COLO668 (cell line): ENCODE data around the gene FXR1.
"Not testable (repeated sequence)": the region's sequence is repeated elsewhere in the genome, so short reads cannot be mapped to it uniquely, and the experiment has no call there.

Experiments
- DNase-seq: peaks from one replicate; lab custom pipeline; 2025; ENCODE audit not compliant: unreplicated experiment; lab: John Stamatoyannopoulos, UW

The FXR1 gene

GRCh38 chr3:180932819-180933218 lies 20.3 kb downstream of the FXR1 start:
- DNase-seq = no peak

DNA sequence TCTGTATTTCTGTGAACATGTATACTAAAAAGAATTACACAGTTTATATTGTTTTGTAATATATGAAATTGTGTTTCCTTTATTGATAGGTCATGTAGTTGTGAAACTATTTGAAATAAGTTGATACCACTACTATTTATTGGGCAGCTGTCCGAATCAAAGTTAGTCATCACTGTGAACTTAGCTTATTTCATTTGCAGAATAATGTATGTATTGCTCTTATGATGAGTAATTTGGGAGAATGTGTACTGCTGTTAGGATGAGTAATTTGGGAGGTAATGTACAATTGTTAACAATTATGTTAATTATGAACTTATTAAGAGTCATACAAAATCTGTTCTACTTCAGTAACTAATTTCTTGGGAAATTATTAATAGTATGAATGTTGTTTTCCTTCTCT lies 22.2 kb downstream of the FXR1 start:
- DNase-seq = no peak

GRCh38 chr3:180940826-180941225 lies 28.4 kb downstream of the FXR1 start:
- no peak for DNase-seq

DNA sequence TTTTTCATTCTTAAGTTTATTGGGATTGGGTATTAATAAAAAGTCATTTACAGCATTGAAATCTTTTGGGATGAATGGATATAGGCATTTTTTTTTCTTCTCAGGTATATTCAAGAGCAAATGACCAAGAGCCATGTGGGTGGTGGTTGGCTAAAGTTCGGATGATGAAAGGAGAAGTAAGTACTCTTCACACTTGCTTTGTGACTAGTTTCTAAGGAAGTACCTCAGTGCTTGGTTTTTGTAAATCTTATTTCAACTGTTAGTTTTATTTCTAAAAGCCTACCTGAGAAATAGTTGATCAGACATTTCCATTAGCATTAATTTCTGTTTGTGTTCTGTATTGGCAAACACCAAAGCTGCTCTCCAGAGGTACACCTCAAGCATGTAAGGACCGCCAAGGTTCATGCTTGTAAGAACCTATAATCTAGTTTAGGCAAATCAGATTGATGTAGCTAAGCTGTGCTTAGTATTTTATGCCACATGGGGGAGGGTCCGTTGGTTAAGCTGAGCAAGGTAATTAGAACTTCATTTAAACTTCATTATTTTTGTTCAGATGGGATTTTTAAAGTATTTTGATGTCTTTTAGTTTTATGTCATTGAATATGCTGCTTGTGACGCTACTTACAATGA lies 35.4 kb downstream of the FXR1 start:
- DNase-seq = no peak

GRCh38 chr3:180959691-180960090 lies 47.2 kb downstream of the FXR1 start:
- DNase-seq = no peak

DNA sequence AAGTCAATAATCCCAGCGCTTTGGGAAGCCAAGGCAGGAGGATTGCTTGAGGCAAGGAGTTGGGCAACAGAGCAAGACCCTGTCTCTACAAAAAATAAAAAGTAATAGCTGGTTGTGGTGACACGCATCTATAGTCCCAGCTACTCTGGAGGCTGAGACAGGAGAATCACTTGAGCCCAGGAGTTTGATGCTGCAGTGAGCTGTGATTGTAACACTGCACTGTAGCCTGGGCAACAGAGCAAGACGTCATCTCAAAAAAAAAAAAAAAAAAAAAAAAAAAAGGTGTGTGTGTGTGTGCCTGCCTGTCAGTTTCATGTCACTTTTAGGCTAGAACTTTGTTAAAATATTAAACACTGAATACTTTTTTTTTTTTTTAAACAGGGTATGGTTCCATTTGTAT lies 48.6 kb downstream of the FXR1 start:
- DNase-seq = no peak

DNA sequence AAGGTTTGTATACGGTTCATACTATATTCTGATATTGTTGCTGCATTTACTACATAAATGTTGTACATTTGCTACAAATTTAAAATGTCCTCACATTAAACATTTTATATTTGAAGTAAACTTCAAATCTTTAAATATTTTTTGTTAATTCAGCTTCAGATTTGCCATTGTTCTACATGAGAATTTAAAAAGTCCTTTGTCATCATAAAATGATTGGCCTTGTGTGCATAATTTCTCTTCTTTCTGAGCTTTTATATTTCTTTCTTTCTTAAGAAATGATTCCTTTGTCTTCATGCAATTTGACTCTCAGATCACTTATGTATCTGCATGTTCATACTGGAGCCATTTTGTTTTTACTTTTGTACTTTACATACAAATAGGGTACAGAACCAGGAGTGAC lies 49.1 kb downstream of the FXR1 start:
- no peak for DNase-seq

- DNase-seq = no peak
These were observed 50.1 kb downstream of the FXR1 start for GRCh38 chr3:180962530-180962929.

DNA sequence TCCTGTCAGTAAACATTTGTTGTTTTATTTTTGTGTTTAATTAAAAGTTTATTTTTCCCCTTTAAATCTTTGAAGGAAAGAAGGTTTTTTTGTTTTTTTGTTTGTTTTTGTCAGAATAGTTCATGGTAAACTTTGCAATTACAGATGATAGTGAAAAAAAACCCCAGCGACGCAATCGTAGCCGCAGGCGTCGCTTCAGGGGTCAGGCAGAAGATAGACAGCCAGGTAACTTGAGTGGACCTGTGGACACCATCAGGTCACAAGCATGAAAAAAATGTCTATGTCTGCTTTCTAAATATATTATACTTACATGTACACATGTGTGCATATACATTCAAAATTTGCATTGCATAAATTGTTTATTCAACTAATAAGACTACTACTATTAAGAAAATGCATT lies 58.5 kb downstream of the FXR1 start:
- DNase-seq = no peak

DNA sequence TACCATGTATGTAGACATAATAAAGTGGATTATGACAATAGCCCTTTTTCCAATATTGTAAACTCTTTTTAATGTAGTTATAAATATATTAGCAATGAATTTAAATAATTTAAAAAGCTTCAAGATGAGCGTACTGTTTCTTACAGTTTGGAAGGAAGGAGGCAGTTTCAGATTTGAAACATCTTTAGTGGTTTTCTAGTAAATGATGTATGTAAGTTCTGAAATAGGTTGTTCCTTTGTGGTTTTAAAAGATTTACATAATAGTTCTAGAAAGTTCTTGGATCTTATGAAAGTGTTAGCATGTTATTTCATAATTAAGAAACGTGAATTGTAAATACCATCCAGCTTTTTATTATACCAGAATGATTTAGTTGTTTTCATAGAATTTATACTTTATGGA lies 61.1 kb downstream of the FXR1 start:
- no peak for DNase-seq

DNA sequence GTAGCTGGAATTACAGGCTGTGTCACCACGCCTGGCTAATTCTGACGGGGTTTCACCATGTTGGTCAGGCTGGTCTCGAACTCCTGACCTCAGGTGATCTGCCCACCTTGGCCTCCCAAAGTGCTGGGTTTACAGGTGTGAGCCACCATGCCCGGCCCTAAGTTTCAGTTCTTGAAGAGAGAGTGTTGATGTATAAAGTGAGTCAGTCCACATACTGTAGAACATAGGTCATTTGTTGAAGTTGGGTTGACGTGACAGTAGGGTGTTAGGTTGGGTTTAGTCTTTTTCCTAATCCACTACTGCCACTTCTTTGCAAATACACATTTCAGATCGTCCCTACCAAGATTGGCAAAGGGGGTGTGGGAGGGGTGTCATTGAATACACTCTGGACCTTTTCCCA lies 61.8 kb downstream of the FXR1 start:
- DNase-seq = no peak

DNA sequence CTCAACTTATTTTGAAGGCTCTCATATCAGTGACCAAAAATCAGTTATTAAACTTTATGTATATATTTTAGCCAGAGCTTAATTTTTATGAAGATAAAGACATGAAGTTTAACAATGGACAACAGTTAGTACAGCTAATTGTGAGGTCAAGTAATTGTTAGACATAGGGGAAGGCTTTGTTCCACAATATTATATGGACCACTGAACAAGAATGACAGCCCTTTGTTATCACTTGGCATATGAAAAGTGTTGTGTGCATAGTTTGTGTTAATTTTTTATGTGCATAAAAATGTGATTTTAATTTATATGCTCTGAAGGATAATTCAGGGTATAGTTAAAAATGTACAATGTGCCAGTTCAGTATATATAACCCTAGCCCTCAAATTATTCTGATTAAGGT lies 65.0 kb downstream of the FXR1 start:
- DNase-seq = no peak

DNA sequence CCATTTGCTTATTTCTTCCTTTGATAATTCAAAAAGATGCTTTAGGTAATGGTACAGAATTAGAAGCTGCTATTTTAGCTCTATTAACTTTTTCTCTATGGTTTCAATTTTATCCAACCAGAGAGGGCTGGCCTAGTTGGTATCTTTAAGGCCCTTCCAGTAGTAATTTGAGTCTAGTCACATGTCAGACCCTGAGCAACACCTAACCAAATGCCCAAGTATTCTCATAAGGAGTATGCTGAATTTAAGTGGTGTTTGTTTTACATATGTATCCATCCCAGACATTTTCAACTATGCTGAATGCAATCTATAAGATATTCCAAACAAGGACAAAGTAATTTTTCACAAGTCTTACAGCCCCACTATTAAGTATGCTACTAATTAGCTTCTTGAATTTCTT lies 67.5 kb downstream of the FXR1 start:
- no peak for DNase-seq

DNA sequence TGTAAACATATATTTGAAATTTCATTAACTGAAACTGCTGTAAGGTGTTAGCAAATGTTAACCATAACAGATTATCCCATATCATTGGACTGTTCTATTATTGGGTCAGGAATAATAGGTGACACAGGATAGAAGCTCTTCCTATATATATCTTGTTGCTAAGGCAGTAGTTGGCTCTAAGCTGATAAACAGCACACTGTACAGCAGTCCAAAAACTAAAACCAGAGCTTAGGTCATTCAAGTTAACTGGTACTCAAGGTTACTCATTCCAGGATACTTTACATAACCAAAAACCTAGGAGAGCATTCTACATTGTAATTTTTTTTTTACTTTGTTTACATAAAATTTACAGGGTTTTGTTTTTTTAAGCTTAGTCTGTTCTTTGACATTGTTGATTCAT lies 68.1 kb downstream of the FXR1 start:
- no peak for DNase-seq

- no peak for DNase-seq
These were observed 69.4 kb downstream of the FXR1 start for GRCh38 chr3:180981912-180982311.

- no peak for DNase-seq
These were observed 70.7 kb downstream of the FXR1 start for GRCh38 chr3:180983136-180983535.

- DNase-seq = not testable (repeated sequence)
These were observed 73.9 kb downstream of the FXR1 start for GRCh38 chr3:180986366-180986765.

- no peak for DNase-seq
These were observed 74.9 kb downstream of the FXR1 start for GRCh38 chr3:180987344-180987743.

DNA sequence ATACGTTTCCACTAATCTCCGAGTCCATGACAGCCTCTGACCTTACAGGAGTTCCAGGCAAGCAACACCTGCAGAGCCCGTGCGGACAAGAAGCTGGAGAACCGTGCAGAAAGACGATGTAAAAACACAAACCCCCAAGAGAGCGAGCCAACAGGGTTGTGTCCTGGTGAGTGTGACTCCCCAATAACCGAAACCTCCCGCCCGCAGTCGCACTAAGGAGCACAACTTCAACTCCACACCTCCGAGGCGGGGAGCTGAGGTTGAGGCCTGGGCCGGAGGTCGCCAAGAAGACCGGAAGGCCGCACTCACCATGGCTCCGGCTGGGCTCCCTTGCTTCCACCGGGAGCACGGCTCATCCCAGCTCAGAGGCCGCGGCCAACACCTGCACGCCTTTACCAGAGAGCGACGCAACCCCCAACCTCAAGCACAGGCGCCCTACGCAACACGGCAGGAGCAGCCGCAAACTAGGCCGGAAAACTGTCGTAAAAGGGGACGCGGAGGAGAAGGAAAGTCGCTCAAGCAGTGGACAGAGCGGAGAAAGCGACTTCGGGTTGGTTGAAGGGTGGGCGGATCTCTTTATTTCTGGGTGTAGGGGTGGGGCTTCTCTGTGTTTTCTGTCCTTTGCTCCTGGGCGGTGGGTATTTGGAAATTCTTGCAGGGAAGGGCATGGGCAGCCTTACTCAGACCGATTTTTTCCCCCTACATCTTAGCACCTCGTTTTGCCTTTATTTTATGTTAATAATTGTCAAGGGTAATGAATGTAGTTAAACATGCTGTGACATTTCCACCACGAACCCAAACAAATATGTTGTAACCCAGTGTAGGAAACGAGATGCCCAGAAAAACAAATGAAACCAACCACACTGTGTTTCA lies 77.1 kb downstream of the FXR1 start, which contains the start of gene DNAJC19:
TSS of gene DNAJC19 (minus strand) at position 446 of the 873 bp plus-strand sequence. CDS start at position 312, 134 bp downstream.
- DNase-seq = peak; percentile 89

DNA sequence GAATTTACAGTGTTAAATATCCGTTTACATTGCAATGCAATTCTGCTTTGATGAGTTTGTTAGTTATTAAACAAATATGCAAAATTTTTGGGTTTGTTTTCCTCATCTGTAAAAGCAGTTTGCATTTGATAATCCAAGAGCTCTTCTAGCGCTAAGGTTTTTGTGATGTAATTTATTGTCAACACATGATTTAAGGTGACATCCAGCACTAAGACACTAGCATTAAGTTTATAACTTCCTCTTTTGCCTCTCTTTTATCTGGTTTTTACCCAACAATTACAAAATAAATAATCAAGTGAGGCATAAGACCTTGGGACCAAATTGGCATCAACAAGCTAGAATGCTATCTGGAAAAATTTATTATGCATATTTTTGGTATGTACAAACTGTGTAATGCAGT lies 78.0 kb downstream of the FXR1 start:
- DNase-seq = no peak

GRCh38 chr3:180996415-180996932 lies 84.0 kb downstream of the FXR1 start:
- no peak for DNase-seq

DNA sequence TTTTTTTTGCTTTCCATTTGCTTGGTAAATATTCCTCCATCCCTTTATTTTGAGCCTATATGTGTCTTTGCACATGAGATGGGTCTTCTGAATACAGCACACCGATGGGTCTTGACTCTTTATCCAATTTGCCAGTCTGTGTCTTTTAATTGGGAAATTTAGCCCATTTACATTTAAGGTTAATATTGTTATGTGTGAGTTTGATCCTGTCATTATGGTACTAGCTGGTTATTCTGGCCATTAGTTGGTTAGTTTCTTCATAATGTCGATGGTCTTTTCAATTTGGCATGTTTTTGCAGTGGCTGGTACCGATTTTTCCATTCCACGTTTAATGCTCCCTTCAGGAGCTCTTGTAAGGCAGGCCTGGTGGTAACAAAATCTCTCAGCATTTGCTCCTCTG lies 89.9 kb downstream of the FXR1 start:
- not testable (repeated sequence) for DNase-seq
